Motor neuron (in vitro differentiated cells): Measurements from ENCODE around the gene PDE8B. TPM values are rescaled to one million over a fixed set of nuclear protein-coding genes. Genes with fewer than 3 reads are reported as not detected.
A peak's percentile ranks its signal among the peaks of the same experiment; 100 is the strongest.

Experiments
- ATAC-seq, 8 experiments: fragments of 200-7000 bp; cut with Tn5 transposase; replicated peaks in 6 of 8; 2 replicates each; pipeline ENCODE4 v1.8.0; 2021; ENCODE audit warnings: mild to moderate bottlenecking in 8 of 8, moderate library complexity in 8 of 8
- H3K27ac ChIP-seq, 2 donors: fragments of 250-450 bp; sonication (Bioruptor Pico); 2 replicates each; pipeline ENCODE4 v1.9.0; 2021; ENCODE audit warnings: antibody characterized with exemption in 2 of 2, mild to moderate bottlenecking in 2 of 2, moderate library complexity in 1 of 2
- H3K4me1 ChIP-seq, 2 donors: fragments of 250-450 bp; sonication (Bioruptor Pico); replicated peaks in 1 of 2; 2 replicates each; pipeline ENCODE4 v1.6.1; 2021; ENCODE audit warnings: antibody characterized with exemption in 2 of 2, mild to moderate bottlenecking in 2 of 2, moderate library complexity in 1 of 2
- H3K4me3 ChIP-seq, 5 donors: fragments of 250-450 bp; sonication (Bioruptor Pico); 2 replicates each; pipeline ENCODE4 v1.9.0; 2021; ENCODE audit warnings: antibody characterized with exemption in 5 of 5, mild to moderate bottlenecking in 5 of 5, moderate library complexity in 4 of 5
- WGBS, 10 experiments: fragments of 450-650 bp; shearing (Covaris generic); methylation state at CpG; one replicate each; pipeline ENCODE4 v1.0.0; 2022; 5-methylcytosine and 5-hydroxymethylcytosine counted together
- in situ Hi-C, 9 experiments: fragments of 400-800 bp; cut with MboI; loops; one replicate each; pipeline ENCODE4 v1.15.0; 2021; ENCODE audit warnings: low sequenced_read_pairs in 9 of 9, low pct_unique_long_range_greater_than_20kb in 2 of 9; ENCODE audit not compliant: unreplicated experiment in 9 of 9
- total RNA-seq, 8 experiments: library from RNA; unstranded; fragments of 300-600 nt; gene quantifications; 2 replicates each; pipeline versions ENCODE4 v1.2.3 to v1.2.4, GENCODE V29; 2022

Gene PDE8B
- total RNA-seq, 8 experiments from 2014 or later, result 1.6 to 23.1 (median 2.8) TPM

DNA sequence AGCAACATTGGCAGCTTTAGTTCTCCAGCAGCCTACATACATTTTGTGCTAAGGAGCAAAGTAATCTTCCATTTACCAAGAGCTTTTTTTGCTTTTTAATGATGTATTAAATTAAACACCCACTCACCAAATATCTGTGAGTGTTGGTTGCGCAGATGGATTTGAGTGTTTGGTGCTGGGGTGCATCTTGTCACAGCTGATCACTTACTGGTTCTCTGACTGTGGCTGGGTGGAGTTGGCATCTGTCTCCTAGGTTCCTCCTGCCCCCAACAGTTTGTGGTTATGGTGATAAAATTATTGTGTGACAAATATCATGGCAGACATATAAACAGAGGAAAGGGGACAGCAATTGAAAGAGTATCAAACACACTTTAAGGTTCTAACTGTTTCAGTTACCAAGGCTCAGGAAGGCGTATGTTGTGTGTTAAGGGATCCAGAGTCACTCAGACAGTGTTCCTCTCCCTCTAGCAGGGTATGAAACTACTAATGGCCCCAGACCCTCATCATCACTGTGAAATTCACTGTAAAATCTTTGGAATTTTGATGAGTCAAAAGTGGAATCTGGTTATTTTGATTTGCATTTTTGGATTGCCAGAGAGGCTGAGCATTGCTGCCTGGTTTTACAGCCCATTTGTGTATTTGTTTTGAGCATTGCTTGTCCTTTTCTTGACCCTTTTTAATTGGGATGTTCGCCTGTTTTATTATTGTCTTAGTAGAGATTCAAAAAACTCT is 81.7 kb downstream of the PDE8B start:
- H3K27ac ChIP-seq, result no peak overlapping the region
- 39 to 100% (median 89%) methylated on average over 1 to 3 of the region's 3 CpGs for WGBS, 10 experiments

DNA sequence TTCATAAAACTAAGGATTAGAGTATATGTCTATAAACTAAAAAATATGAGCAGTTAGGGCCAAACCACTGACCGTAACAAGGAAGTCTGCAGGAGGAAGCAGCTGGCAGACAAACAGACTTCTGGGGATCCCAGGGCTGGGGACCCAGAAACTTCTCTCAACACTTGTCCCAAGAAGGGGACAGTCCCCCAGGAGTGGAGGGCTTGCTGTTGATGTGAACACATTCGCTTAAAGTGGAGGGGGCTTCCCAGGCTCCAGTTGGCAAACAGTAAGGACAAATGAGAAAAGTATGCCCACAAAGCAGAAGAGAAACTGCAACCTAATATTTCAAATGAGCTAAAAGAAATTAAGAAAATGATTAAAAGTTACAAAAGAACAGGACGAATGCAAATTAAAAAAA is 83.7 kb downstream of the PDE8B start:
- no peak overlapping the region for H3K4me3 ChIP-seq
- in situ Hi-C loops, result no loop called here
- WGBS, 10 experiments, result 50 to 100% (median 77%) methylated on average over 1 to 3 of the region's 3 CpGs
- ATAC-seq, result no peak
- H3K27ac ChIP-seq, result no peak overlapping the region
- no peaks in the 10 kb centered on the region for H3K4me1 ChIP-seq

More for the DNA sequence above, 81.7 kb downstream of the PDE8B start:
- no peaks in the 10 kb centered on the region for H3K4me1 ChIP-seq
- peak in 3 of 8 experiments; percentile 41 to 88 (median 84) for ATAC-seq
- no peak overlapping the region for H3K4me3 ChIP-seq
- in situ Hi-C loops, result no loop called here

GRCh38 chr5:77295863-77296378 is 85.4 kb downstream of the PDE8B start:
- no peak overlapping the region for H3K27ac ChIP-seq
- ATAC-seq, result no peak
- no peak overlapping the region for H3K4me3 ChIP-seq
- in situ Hi-C loops, result no loop called here
- WGBS, 10 experiments, result 61 to 100% (median 86%) methylated on average over 2 to 4 of the region's 4 CpGs
- no peaks in the 10 kb centered on the region for H3K4me1 ChIP-seq

DNA sequence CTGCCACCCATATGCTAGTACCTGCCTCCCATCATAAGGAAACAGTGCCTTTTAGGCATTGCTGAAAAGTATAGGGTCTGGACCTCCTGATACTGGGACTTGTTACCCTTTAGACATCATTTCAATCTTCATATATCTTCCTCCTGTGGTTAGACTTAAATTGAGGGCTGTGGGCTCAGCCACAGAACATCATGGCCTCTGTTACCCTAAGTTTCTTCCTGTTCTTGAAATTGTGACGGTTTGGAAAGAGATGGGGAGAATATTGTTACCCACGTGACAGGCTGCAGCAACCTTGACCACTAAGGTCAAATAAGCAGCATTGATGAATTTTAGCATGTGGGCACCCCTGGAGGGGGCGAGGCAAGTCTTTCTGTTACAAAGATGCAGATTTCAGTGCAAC is 87.7 kb downstream of the PDE8B start:
- in situ Hi-C loops, result no loop called here
- H3K4me3 ChIP-seq, result no peak overlapping the region
- H3K4me1 ChIP-seq, result no peaks in the 10 kb centered on the region
- 67 to 92% (median 87%) methylated on average over 2 to 3 of the region's 3 CpGs; no CpG with 5 or more reads in 4 of the 10 experiments for WGBS, 10 experiments
- no peak for ATAC-seq
- no peak overlapping the region for H3K27ac ChIP-seq

GRCh38 chr5:77300451-77300850 is 90.0 kb downstream of the PDE8B start:
- WGBS, 10 experiments, result 33 to 100% (median 82%) methylated on average over 1 to 2 of the region's 3 CpGs; no CpG with 5 or more reads in 2 of the 10 experiments
- Histone ChIP-seq H3K4me3 (no peak overlapping the region), H3K27ac (no peak overlapping the region), H3K4me1 (no peaks in the 10 kb centered on the region)
- no peak for ATAC-seq
- in situ Hi-C loops, result no loop called here

DNA sequence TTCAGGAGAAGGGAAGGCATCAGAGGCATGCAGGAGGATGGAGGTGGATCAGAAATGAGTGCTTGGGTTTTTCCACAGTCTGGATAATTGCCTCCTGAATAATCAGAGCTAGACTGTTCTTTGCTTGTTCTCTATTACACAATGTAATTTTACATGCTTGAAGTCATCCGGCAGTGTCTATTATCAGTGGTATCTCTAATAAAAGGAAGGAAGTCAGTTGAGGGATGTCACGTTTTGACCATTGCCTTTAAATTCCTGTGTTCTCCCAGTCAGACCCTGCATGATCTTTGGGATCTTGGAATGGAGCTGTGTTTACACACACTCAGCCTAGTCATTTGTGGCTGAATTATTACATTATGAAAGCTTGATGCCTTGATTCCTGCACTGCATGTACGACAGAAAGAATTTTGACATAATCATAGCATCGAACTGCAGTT is 91.0 kb downstream of the PDE8B start:
- in situ Hi-C loops, result no loop called here
- H3K27ac ChIP-seq, result no peak overlapping the region
- 20 to 90% (median 75%) methylated on average over 2 to 4 of the region's 4 CpGs; no CpG with 5 or more reads in 1 of the 10 experiments for WGBS, 10 experiments
- H3K4me3 ChIP-seq, result no peak overlapping the region
- ATAC-seq, result peak in 2 of 8 experiments; percentile 33 to 37
- H3K4me1 ChIP-seq, result no peaks in the 10 kb centered on the region

DNA sequence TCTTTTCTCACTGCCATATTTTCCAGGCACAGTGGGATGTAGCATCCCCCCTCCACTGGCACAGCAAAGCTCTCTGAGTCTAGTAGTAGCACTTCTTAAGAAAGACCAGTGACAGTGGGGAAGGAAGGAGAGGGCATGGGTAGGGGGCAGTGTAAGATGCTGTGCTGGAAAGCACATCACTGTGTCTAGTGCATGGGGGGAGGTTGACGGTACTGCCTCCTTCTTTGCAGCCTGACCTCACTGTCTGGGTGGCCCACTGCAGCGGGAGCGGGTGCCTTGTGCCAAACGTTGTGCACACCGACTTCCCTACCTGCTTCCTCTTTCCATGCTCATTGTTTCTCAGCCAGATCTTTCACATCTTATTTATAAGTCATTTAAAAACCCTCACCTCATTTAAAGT is 91.8 kb downstream of the PDE8B start:
- H3K27ac ChIP-seq, result no peak overlapping the region
- no peak overlapping the region for H3K4me3 ChIP-seq
- in situ Hi-C loops, result no loop called here
- 63 to 93% (median 84%) methylated on average over 2 to 5 of the region's 5 CpGs; no CpG with 5 or more reads in 6 of the 10 experiments for WGBS, 10 experiments
- H3K4me1 ChIP-seq, result no peaks in the 10 kb centered on the region
- ATAC-seq, result no peak

- WGBS, 10 experiments, result 73 to 100% (median 84%) methylated on average over 2 to 3 of the region's 3 CpGs; no CpG with 5 or more reads in 3 of the 10 experiments
- Histone ChIP-seq H3K4me1 (no peaks in the 10 kb centered on the region), H3K4me3 (no peak overlapping the region), H3K27ac (no peak overlapping the region)
- in situ Hi-C loops, result no loop called here
- ATAC-seq, result no peak
These were observed 92.2 kb downstream of the PDE8B start for GRCh38 chr5:77302653-77303052.

- no peak for ATAC-seq
- H3K4me1 ChIP-seq, result no peaks in the 10 kb centered on the region
- 60 to 100% (median 86%) methylated on average over 1 of the region's 1 CpG; no CpG with 5 or more reads in 1 of the 10 experiments for WGBS, 10 experiments
- no peak overlapping the region for H3K4me3 ChIP-seq
- in situ Hi-C loops, result no loop called here
- H3K27ac ChIP-seq, result no peak overlapping the region
These were observed 93.9 kb downstream of the PDE8B start for GRCh38 chr5:77304388-77304787.

DNA sequence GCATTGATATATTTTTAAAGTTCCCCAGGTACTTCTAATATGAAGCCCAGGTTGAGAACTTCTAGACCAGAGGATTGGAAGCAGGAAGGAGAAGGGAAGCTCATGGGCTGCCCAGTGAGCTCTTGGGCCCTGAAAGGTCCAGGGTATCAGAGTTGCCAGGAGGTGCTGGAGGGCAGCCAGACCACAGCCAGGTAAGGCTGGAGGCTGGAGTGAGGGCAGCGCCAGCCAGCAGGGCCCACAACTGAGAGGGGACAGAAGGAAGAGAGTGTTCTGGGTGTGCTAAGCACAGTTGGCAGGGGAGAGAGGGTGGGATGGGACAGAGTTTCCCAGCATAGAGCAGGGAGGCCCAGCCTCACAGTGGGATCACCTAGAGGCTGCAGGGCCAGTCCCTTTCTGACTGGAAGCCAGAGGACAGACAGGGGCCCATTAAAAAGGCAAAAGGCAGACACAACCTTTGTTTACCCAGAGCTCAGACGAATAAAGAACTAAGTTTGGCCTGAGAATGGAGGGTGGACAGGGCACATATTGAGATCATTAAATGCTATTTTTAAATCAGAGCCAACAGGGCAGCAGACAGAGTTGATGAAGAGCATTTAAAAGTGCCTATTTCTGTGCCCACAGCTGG is 94.9 kb downstream of the PDE8B start:
- H3K27ac ChIP-seq, result no peak overlapping the region
- in situ Hi-C loops, result no loop called here
- H3K4me3 ChIP-seq, result no peak overlapping the region
- WGBS, 10 experiments, result 0 to 100% (median 92%) methylated on average over 1 to 2 of the region's 2 CpGs; no CpG with 5 or more reads in 5 of the 10 experiments
- no peaks in the 10 kb centered on the region for H3K4me1 ChIP-seq
- peak in 1 of 8 experiments; percentile 29 for ATAC-seq

- WGBS, 10 experiments, result 0 to 100% (median 71%) methylated on average over 1 to 3 of the region's 3 CpGs; no CpG with 5 or more reads in 4 of the 10 experiments
- in situ Hi-C loops, result no loop called here
- H3K4me1 ChIP-seq, result no peaks in the 10 kb centered on the region
- no peak overlapping the region for H3K27ac ChIP-seq
- no peak overlapping the region for H3K4me3 ChIP-seq
- peak in 3 of 8 experiments; percentile 22 to 60 (median 32) for ATAC-seq
These were observed 95.5 kb downstream of the PDE8B start for GRCh38 chr5:77305956-77306355.

DNA sequence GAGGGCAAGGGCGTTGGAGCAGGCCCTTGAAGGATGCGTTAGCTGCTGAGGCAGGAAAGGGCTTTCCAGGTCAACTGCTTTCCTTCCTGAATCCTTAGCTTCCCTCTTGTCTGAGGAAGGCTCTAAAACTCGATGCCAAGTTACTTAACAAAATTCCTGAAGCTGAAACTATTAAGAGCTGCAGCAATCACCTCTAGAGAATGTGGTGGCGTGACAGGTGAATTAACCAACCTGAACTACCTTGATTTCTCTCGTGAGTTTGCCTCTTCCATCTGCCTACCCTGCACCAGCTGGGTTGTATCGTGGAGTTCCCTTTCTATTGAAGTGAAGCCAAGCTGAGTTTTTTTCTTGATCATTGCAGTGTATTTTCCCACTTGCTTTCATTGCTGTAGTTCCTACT is 96.1 kb downstream of the PDE8B start:
- Histone ChIP-seq H3K4me3 (no peak overlapping the region), H3K4me1 (no peaks in the 10 kb centered on the region), H3K27ac (no peak overlapping the region)
- 18 to 100% (median 76%) methylated on average over 1 to 6 of the region's 6 CpGs for WGBS, 10 experiments
- in situ Hi-C loops, result no loop called here
- ATAC-seq, result no peak

DNA sequence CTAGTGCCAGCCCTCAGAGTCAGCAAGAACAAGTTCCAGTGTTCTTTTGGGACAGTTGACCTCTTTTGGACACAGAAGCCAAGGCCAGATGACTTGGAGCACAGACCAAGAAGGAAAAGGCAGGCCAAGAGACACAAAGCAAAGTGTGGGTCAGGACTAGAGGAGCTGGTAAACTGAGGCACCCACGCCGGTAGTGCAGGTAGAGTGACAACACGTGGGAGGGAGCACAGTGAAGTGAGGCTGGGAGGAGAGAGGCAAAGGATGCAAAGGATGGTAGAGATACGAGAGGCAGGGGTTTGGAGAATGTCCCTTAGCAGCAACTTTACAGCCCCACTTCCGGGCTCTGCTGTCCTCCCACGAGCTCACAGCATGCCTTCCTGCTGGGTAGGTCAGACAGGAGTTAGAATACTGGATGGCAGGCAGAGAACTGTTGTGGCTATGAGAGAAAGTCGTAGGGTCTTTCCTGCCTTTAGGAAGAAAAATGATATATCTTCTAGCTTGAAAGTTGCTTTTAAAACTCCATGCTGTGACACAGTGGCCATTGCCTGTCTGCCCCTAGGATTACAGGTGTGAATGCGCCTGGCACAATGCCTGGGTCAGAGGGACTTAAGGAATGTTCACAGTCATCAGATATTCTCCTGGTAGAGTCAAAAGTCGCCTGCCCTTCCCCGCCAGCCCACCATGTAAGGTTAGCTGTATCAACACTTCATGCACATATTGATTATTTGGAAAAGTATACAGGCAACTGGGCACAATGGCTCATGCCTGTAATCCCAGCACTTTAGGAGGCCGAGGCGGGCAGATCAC is 97.9 kb downstream of the PDE8B start:
- WGBS, 10 experiments, result 30 to 82% (median 63%) methylated on average over 2 to 12 of the region's 12 CpGs; no CpG with 5 or more reads in 2 of the 10 experiments
- no peak overlapping the region for H3K27ac ChIP-seq
- in situ Hi-C loops, result no loop called here
- ATAC-seq, result no peak
- H3K4me1 ChIP-seq, result no peaks in the 10 kb centered on the region
- no peak overlapping the region for H3K4me3 ChIP-seq
